Right atrium auricular region (tissue), 2 donors: Measurements from ENCODE around the gene RASA1. TPM values are rescaled to one million over a fixed set of nuclear protein-coding genes. Genes with fewer than 3 reads are reported as not detected.
"Not testable (repeated sequence)": the region's sequence is repeated elsewhere in the genome, so short reads cannot be mapped to it uniquely, and the experiment has no call there.

ENCODE experiments used
- DNase-seq: peaks from one replicate; pipeline ENCODE4 v3.0.0-alpha.2; 2019; ENCODE audit warnings: low spot score
- H3K27ac ChIP-seq, 2 donors: fragments of 200-600 bp; sonication (generic); 1 replicate in 1 of 2; 2 replicates in 1 of 2; pipeline ENCODE4 v1.5.1; 2016 to 2019
- H3K27me3 ChIP-seq, 2 donors: fragments of 200-600 bp; sonication (generic); one replicate each; pipeline versions ENCODE4 v1.5.1 to v1.6.0; 2017 to 2019
- H3K36me3 ChIP-seq: fragments of 200-600 bp; sonication (generic); one replicate; pipeline ENCODE4 v1.5.1; 2016
- H3K4me1 ChIP-seq, 2 donors: fragments of 200-600 bp; sonication (generic); one replicate each; pipeline versions ENCODE4 v1.5.1 to v1.6.0; 2017 to 2019
- H3K4me3 ChIP-seq, 2 donors: fragments of 200-600 bp; sonication (generic); 1 replicate in 1 of 2; 2 replicates in 1 of 2; pipeline ENCODE4 v1.5.1; 2017 to 2019; ENCODE audit warnings: mild to moderate bottlenecking in 1 of 2, moderate library complexity in 1 of 2
- H3K9me3 ChIP-seq, 2 donors: fragments of 200-600 bp; sonication (generic); one replicate each; pipeline ENCODE4 v1.5.1; 2019
- total RNA-seq, 2 donors: library from RNA; depleted of rRNA; stranded (reverse); fragments of >200 nt; gene quantifications; one replicate each; pipeline ENCODE4 v1.1.0, GENCODE V29; 2016
- TF ChIP-seq, protein P1 (sequence below), 2 donors: fragments of 200-600 bp; sonication (generic); IDR thresholded peaks; one replicate each; pipeline ENCODE4 v1.5.1; 2019; ENCODE audit warnings: antibody characterized with exemption in 2 of 2

Gene RASA1
- total RNA-seq, 2 donors from 2014 or later, result 15.7 to 18.6 TPM

DNA sequence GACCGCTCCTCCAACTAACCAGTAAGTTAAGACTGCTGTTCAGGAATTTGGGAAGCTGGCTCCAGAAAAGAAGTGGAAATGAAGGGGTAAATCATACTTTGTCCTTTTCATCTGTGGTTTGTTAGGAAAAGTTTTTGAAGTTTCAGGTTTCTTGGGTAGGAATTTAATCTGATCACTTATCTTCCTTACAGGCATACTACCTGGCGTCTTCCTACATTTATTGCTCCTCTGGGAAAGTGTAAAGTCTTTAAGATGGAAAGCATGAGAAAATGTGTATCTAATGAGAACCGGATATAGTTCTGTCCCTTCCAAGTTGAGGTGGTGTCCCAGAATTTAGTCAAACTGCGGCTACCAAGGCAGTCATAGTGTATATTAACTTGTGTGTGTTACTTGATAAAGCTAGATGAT is 1.3 kb downstream of the RASA1 start:
- no peak for DNase-seq
- peak overlapping the region; percentile 89 to 96 for H3K4me3 ChIP-seq
- TF ChIP-seq, protein P1, sequence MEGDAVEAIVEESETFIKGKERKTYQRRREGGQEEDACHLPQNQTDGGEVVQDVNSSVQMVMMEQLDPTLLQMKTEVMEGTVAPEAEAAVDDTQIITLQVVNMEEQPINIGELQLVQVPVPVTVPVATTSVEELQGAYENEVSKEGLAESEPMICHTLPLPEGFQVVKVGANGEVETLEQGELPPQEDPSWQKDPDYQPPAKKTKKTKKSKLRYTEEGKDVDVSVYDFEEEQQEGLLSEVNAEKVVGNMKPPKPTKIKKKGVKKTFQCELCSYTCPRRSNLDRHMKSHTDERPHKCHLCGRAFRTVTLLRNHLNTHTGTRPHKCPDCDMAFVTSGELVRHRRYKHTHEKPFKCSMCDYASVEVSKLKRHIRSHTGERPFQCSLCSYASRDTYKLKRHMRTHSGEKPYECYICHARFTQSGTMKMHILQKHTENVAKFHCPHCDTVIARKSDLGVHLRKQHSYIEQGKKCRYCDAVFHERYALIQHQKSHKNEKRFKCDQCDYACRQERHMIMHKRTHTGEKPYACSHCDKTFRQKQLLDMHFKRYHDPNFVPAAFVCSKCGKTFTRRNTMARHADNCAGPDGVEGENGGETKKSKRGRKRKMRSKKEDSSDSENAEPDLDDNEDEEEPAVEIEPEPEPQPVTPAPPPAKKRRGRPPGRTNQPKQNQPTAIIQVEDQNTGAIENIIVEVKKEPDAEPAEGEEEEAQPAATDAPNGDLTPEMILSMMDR (IDR thresholded peaks at IDR 0.05), result no peak
- H3K36me3 ChIP-seq, result no peaks in the 10 kb centered on the region
- no peaks in the 10 kb centered on the region for H3K27me3 ChIP-seq
- peaks cover 0 to 17% of the 10 kb centered on the region in 2 donors for H3K4me1 ChIP-seq
- H3K9me3 ChIP-seq, result no peaks in the 10 kb centered on the region
- peak overlapping the region; percentile 94 to 97 for H3K27ac ChIP-seq

GRCh38 chr5:87270888-87271287 is 3.2 kb downstream of the RASA1 start:
- H3K4me3 ChIP-seq, H3K36me3 ChIP-seq, DNase-seq, H3K9me3 ChIP-seq, H3K27me3 ChIP-seq, H3K27ac ChIP-seq: not testable (repeated sequence)
- H3K4me1 ChIP-seq, result peaks cover 0 to 17% of the 10 kb centered on the region in 2 donors

DNA sequence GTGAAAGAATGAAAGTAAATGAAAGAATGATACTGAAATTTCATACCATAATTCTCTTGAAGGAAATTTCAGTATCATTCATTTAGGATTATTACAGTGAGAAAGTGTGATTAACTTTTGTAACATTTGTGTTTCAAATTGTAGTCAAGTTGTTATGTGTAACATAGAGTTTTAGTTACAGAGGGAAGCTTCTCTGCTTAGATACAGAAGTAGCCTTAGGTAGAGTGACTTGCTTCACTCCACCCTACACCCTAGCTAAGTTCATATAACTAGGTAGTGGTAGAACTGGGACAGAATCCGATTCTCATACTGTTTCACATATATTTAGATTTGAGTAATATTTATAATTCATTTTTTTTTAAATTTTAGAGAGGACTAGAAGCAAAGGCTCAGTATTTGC is 9.0 kb downstream of the RASA1 start:
- no peaks in the 10 kb centered on the region for H3K36me3 ChIP-seq
- TF ChIP-seq, protein P1 (IDR thresholded peaks at IDR 0.05), result no peak
- DNase-seq, result no peak
- H3K27ac ChIP-seq, result no peak overlapping the region
- H3K27me3 ChIP-seq, result no peaks in the 10 kb centered on the region
- peaks cover 0 to 9% of the 10 kb centered on the region in 2 donors for H3K4me1 ChIP-seq
- H3K9me3 ChIP-seq, result no peaks in the 10 kb centered on the region
- H3K4me3 ChIP-seq, result no peak overlapping the region

DNA sequence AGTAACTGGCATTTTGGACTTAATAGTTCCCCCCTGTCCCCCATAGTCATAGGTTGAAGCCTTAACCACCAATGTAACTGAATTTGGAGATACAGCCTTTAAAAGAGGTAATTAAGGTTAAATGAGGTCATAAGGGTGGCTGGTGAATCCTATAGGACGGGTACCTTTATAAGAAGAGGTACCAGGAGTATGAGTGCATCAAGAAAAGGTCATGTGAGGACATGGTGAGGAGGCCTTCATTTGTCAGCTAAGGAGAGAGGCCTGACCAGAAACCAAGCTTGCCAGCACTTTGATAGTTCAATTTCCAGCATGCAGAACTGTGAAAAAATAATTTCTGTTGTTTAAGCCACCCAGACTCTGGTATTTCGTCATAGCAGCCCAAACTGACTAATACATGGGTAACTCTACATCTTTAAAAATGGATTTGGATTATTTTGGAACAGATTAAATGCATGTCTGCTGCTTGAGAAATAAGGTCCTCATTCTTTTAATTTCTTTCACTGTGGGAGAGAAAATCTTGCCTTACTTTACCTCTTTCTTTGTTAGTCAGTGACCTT is 9.7 kb downstream of the RASA1 start:
- Histone ChIP-seq H3K36me3 (no peaks in the 10 kb centered on the region), H3K27me3 (no peaks in the 10 kb centered on the region), H3K4me3 (no peak overlapping the region), H3K27ac (no peak overlapping the region), H3K4me1 (peaks cover 0 to 9% of the 10 kb centered on the region in 2 donors), H3K9me3 (no peaks in the 10 kb centered on the region)
- no peak for DNase-seq
- TF ChIP-seq, protein P1 (IDR thresholded peaks at IDR 0.05), result no peak

DNA sequence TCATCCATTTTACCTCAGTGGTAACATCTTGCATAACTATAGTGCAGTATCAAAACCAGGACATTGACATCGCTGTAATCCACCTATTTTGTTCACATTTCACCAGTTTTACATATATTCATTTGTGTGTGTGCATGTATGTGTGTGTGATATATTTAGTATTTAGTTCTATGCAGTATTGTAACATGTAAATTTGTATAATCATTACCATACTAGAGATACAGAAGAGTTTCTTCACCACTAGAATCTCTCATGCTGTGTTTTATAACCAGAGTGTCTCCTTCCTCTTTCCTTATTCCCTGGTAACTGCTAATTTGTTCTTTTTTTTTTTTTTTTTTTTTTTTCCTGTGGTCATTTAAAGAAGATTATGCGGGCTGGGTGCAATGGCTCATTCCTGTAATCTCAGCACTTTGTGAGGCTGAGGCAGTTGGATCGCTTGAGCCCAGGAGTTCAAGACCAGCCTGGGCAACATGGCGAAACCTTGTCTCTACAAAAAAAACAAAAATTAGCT is 11.0 kb downstream of the RASA1 start:
- Histone ChIP-seq H3K4me1 (peaks cover 0 to 9% of the 10 kb centered on the region in 2 donors), H3K27ac (no peak overlapping the region), H3K9me3 (no peaks in the 10 kb centered on the region), H3K36me3 (no peaks in the 10 kb centered on the region), H3K4me3 (no peak overlapping the region), H3K27me3 (no peaks in the 10 kb centered on the region)
- no peak for DNase-seq
- TF ChIP-seq, protein P1 (IDR thresholded peaks at IDR 0.05), result no peak

DNA sequence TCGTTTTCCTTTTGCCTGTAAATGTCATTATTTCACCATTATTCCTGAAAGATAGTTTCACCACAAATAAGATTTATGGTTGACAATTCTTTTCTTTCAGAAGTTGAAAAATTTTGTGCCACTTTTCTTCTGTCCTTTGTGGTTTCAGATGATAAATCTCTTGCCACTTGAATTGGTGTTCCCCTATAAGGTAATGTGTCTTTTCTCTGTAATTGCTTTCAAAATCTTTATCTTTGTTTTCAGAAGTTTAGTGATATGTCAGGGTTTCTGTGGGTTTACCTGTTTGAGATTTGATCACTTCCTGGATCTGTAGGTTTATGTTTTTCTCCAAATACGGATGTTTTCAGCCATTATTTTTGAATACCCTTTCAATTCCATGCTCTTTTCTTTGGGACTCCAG is 14.6 kb downstream of the RASA1 start:
- DNase-seq, result no peak
- Histone ChIP-seq H3K36me3 (no peaks in the 10 kb centered on the region), H3K4me1 (peaks cover 0 to 2% of the 10 kb centered on the region in 2 donors), H3K27ac (no peak overlapping the region), H3K9me3 (no peaks in the 10 kb centered on the region), H3K27me3 (no peaks in the 10 kb centered on the region), H3K4me3 (no peak overlapping the region)
- TF ChIP-seq, protein P1 (IDR thresholded peaks at IDR 0.05), result no peak

DNA sequence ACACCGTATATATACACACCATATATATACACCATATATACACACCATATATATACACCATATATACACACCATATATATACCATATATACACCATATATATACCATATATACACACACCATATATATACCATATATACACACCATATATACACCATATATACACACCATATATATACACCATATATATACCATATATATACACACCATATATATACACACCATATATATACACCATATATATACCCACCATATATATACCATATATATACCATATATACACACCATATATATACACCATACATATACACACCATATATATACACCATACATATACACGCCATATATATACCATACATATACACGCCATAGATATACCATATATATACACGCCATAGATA is 19.6 kb downstream of the RASA1 start:
- H3K4me3 ChIP-seq, H3K36me3 ChIP-seq, H3K4me1 ChIP-seq, H3K9me3 ChIP-seq, H3K27me3 ChIP-seq, DNase-seq, H3K27ac ChIP-seq: not testable (repeated sequence)
